ENCODE measurements around the gene PQBP1. TPM values are rescaled to one million over a fixed set of nuclear protein-coding genes. Genes with fewer than 3 reads are reported as not detected.

The PQBP1 gene
- total and polyA plus RNA-seq, 12 donors, result 41.2 to 127 (median 55.3) TPM

DNA sequence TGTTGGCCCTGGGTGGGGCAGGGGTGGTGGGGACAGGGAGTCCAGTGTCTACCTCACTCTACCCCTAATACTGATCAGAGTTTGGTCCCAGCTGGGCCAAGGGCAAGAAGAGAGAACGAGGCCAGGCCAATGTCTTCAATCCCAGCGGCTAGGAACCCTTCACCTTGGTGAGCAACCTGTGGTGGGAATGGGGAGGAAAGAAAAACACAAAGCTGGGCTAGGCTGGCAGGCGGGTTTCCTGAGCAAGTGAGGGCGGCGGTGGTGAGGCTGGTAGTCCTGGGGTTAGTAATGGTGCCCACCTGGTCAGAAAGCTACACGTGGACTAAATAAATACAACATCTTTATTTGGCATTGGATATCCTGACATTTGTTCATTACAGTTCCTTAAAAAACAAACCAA, 5.6 kb downstream of the PQBP1 start:
- intact Hi-C loops (cut with DNase I), result loop anchor here in 1 of 10 donors (10.0 kb wide), 1 partner anchor 98 kb away; the partner anchor contains the start of gene HDAC6
- H3K27me3 ChIP-seq, result no peaks in the 10 kb centered on the region
- no peak overlapping the region for H3K4me3 ChIP-seq
- 82 to 92% methylated on average over 4 to 6 of the region's 6 CpGs for WGBS, 2 donors
- peaks cover 0 to 79% (median 0%) of the 10 kb centered on the region in 9 donors for H3K36me3 ChIP-seq
- no peak for DNase-seq
- ATAC-seq, result no peak
- TF ChIP-seq, protein P1, sequence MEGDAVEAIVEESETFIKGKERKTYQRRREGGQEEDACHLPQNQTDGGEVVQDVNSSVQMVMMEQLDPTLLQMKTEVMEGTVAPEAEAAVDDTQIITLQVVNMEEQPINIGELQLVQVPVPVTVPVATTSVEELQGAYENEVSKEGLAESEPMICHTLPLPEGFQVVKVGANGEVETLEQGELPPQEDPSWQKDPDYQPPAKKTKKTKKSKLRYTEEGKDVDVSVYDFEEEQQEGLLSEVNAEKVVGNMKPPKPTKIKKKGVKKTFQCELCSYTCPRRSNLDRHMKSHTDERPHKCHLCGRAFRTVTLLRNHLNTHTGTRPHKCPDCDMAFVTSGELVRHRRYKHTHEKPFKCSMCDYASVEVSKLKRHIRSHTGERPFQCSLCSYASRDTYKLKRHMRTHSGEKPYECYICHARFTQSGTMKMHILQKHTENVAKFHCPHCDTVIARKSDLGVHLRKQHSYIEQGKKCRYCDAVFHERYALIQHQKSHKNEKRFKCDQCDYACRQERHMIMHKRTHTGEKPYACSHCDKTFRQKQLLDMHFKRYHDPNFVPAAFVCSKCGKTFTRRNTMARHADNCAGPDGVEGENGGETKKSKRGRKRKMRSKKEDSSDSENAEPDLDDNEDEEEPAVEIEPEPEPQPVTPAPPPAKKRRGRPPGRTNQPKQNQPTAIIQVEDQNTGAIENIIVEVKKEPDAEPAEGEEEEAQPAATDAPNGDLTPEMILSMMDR (IDR thresholded peaks at IDR 0.05), result no peak
- H3K4me1 ChIP-seq, result peaks cover 0 to 15% (median 5%) of the 10 kb centered on the region in 9 donors
- peaks cover 0 to 1% (median 0%) of the 10 kb centered on the region in 11 donors for H3K9me3 ChIP-seq
- no peak overlapping the region for H3K27ac ChIP-seq

- Histone ChIP-seq H3K9me3 (no peaks in the 10 kb centered on the region), H3K27me3 (no peaks in the 10 kb centered on the region), H3K27ac (no peak overlapping the region), H3K4me1 (peaks cover 0 to 6% (median 0%) of the 10 kb centered on the region in 9 donors), H3K36me3 (peaks cover 0 to 88% (median 0%) of the 10 kb centered on the region in 9 donors), H3K4me3 (no peak overlapping the region)
- intact Hi-C loops (cut with DNase I), result loop anchor here in 1 of 10 donors (10.0 kb wide), 1 partner anchor 99 kb away; the partner anchor contains the start of gene HDAC6
- no peak for ATAC-seq
- 75 to 83% methylated on average over 7 to 8 of the region's 8 CpGs for WGBS, 2 donors
- DNase-seq, result no peak
- TF ChIP-seq, protein P1 (IDR thresholded peaks at IDR 0.05), result no peak
Measured at GRCh38 chrX:48904180-48904579, 6.5 kb downstream of the PQBP1 start.

DNA sequence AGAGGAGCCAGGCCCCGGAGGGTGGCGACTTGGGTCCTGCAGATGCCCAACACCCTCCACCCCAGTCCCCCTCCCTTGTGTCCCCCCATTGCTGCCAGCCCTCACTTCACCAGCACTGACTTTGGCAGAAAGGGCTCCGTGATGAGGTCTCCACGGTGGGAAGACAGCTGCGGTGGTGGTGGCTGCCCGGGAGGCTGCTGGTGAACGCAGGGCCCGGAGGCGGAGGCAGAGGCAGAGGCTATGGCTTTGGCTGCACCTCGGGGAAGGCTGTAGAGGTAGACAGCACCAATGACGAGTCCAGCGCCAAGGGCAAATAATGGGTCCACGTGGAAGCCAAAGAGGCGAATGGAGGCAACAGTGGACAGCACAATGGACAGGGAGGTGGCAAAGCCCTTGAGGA, 6.9 kb downstream of the PQBP1 start:
- Histone ChIP-seq H3K27ac (no peak overlapping the region), H3K9me3 (no peaks in the 10 kb centered on the region), H3K4me1 (peaks cover 0 to 3% (median 0%) of the 10 kb centered on the region in 9 donors), H3K4me3 (no peak overlapping the region), H3K36me3 (peaks cover 0 to 85% (median 0%) of the 10 kb centered on the region in 9 donors), H3K27me3 (no peaks in the 10 kb centered on the region)
- intact Hi-C loops (cut with DNase I), result loop anchor here in 1 of 10 donors (10.0 kb wide), 1 partner anchor 100 kb away; the partner anchor contains the start of gene HDAC6
- TF ChIP-seq, protein P1 (IDR thresholded peaks at IDR 0.05), result no peak
- no peak for DNase-seq
- ATAC-seq, result peak in 1 of 8 donors; percentile 15
- WGBS, 2 donors, result 86 to 91% methylated on average over 14 of the region's 14 CpGs

DNA sequence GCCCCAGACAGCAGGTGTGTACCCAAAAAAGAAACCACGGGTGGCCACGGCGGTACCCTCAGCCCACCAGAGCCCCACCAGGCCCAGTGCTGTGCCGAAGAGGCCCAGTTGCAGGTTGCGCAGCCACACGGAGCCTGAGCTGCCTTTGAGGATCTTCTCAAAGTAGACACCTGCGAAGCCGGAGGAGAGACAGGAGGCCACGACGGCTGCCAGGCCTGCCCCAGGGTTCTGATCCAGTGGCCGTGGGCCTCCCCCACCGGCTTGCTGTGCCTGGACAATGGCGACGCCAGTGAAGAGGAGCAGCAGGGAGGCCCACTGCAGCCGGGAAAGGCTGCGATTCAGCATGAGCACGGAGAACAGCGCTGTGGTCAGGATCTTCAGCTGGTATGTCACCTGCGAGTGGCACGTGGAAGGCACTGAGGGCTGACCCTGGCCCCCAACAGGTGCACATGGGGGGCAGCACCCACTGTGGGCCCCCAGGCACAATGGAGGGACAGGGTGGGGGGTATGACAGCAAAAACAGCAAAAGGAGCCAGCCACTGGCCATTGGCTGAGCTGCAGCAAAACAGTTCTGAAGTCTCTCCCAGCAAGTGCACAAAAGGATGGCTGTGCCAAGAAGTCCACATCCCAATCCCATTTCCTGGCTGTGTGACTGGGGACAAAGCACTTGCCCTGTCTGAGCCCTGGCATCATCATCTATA, 7.5 kb downstream of the PQBP1 start:
- peaks cover 0 to 81% (median 0%) of the 10 kb centered on the region in 9 donors for H3K36me3 ChIP-seq
- 94 to 96% methylated on average over 19 to 20 of the region's 20 CpGs for WGBS, 2 donors
- H3K9me3 ChIP-seq, result no peaks in the 10 kb centered on the region
- H3K4me3 ChIP-seq, result no peak overlapping the region
- ATAC-seq (no peak), DNase-seq (no peak)
- intact Hi-C loops (cut with DNase I), result loop anchor here in 1 of 10 donors (10.0 kb wide), 1 partner anchor 100 kb away; the partner anchor contains the start of gene HDAC6
- TF ChIP-seq, protein P1 (IDR thresholded peaks at IDR 0.05), result no peak
- peaks cover 0 to 2% (median under 1%) of the 10 kb centered on the region in 9 donors for H3K4me1 ChIP-seq
- no peak overlapping the region for H3K27ac ChIP-seq
- no peaks in the 10 kb centered on the region for H3K27me3 ChIP-seq
